Neutrophil (primary cell): Measurements from ENCODE around the gene CD1D.
"Not testable (repeated sequence)": the region's sequence is repeated elsewhere in the genome, so short reads cannot be mapped to it uniquely, and the experiment has no call there.

ENCODE experiments used
- H3K27ac ChIP-seq: fragments of 200-600 bp; sonication (generic); 2 replicates; pipeline ENCODE4 v1.5.1; 2016; ENCODE audit warnings: mild to moderate bottlenecking, moderate library complexity
- H3K27me3 ChIP-seq: fragments of 200-600 bp; sonication (generic); 2 replicates; pipeline ENCODE4 v1.6.0; 2016; ENCODE audit warnings: mild to moderate bottlenecking
- H3K36me3 ChIP-seq: fragments of 200-600 bp; sonication (generic); 2 replicates; pipeline ENCODE4 v1.5.1; 2017
- H3K4me1 ChIP-seq, 2 experiments: fragments of 200-600 bp in 1 of 2; sonication (generic) in 1 of 2; 1 replicate in 1 of 2; 2 replicates in 1 of 2; pipeline versions ENCODE4 v1.5.1 to v1.6.1; 2013 to 2016; ENCODE audit warnings: low read depth in 1 of 2, low read length in 1 of 2, mild to moderate bottlenecking in 1 of 2, moderate library complexity in 1 of 2; ENCODE audit not compliant: control insufficient read depth in 1 of 2, insufficient read depth in 1 of 2
- H3K4me3 ChIP-seq, 2 experiments: fragments of 200-600 bp in 1 of 2; sonication (generic) in 1 of 2; 1 replicate in 1 of 2; 2 replicates in 1 of 2; pipeline ENCODE4 v1.5.1; 2013 to 2016; ENCODE audit warnings: low read depth in 1 of 2, low read length in 1 of 2, mild to moderate bottlenecking in 1 of 2, moderate library complexity in 1 of 2
- H3K9me3 ChIP-seq: fragments of 200-600 bp; sonication (generic); 2 replicates; pipeline ENCODE4 v1.5.1; 2016
- CTCF ChIP-seq: fragments of 200-600 bp; sonication (generic); IDR thresholded peaks from 2 replicates; pipeline ENCODE4 v1.5.1; 2016; ENCODE audit warnings: antibody characterized with exemption

CD1D gene

GRCh38 chr1:158176399-158176798 lies 4.3 kb upstream of the CD1D start:
- Histone ChIP-seq H3K36me3 (no peaks in the 10 kb centered on the region), H3K9me3 (no peaks in the 10 kb centered on the region), H3K27ac (no peak overlapping the region), H3K4me1 (peaks cover 36 to 37% of the 10 kb centered on the region in 2 experiments), H3K27me3 (peaks cover 48% of the 10 kb centered on the region), H3K4me3 (no peak overlapping the region)
- TF ChIP-seq CTCF = no peak

- not testable (repeated sequence) for H3K36me3 ChIP-seq, H3K27ac ChIP-seq, H3K9me3 ChIP-seq
- Histone ChIP-seq H3K4me1 (peaks cover 39 to 43% of the 10 kb centered on the region in 2 experiments), H3K4me3 (peak overlapping the region; percentile 30 to 41), H3K27me3 (peaks cover 51% of the 10 kb centered on the region)
Measured at GRCh38 chr1:158176849-158177699, 3.6 kb upstream of the CD1D start.

- H3K9me3 ChIP-seq = no peaks in the 10 kb centered on the region
- peak overlapping the region; percentile 30 to 41 for H3K4me3 ChIP-seq
- no peaks in the 10 kb centered on the region for H3K36me3 ChIP-seq
- H3K4me1 ChIP-seq = peaks cover 39 to 43% of the 10 kb centered on the region in 2 experiments
- no peak for TF ChIP-seq CTCF
- H3K27me3 ChIP-seq = peaks cover 57% of the 10 kb centered on the region
- no peak overlapping the region for H3K27ac ChIP-seq
Measured at GRCh38 chr1:158177700-158178450, 2.8 kb upstream of the CD1D start.

- no peaks in the 10 kb centered on the region for H3K9me3 ChIP-seq
Measured at GRCh38 chr1:158179301-158180041, 1.2 kb upstream of the CD1D start.

GRCh38 chr1:158181577-158181922 lies 855 bp downstream of the CD1D start:
- Histone ChIP-seq H3K4me1 (peaks cover 47 to 56% of the 10 kb centered on the region in 2 experiments), H3K9me3 (no peaks in the 10 kb centered on the region), H3K4me3 (peak overlapping the region; percentile 74 to 82), H3K36me3 (no peaks in the 10 kb centered on the region), H3K27ac (peak overlapping the region; percentile 60), H3K27me3 (peaks cover 38% of the 10 kb centered on the region)
- TF ChIP-seq CTCF = no peak

More at GRCh38 chr1:158179301-158180041, 1.2 kb upstream of the CD1D start:
- Histone ChIP-seq H3K27me3 (peaks cover 52% of the 10 kb centered on the region), H3K27ac (peak overlapping the region; percentile 38), H3K4me3 (peak overlapping the region; percentile 74 to 82), H3K4me1 (peaks cover 39 to 43% of the 10 kb centered on the region in 2 experiments), H3K36me3 (no peaks in the 10 kb centered on the region)
- no peak for TF ChIP-seq CTCF
